HPDE6-E6E7 (cell line): ENCODE data around the gene STK31.
A peak's percentile ranks its signal among the peaks of the same experiment; 100 is the strongest.
"Not testable (repeated sequence)": the region's sequence is repeated elsewhere in the genome, so short reads cannot be mapped to it uniquely, and the experiment has no call there.

ENCODE experiments used
- DNase-seq: peaks from one replicate; pipeline ENCODE4 v3.0.0; 2011; ENCODE audit warnings: missing footprints; ENCODE audit errors: extremely low spot score

Gene STK31

DNA sequence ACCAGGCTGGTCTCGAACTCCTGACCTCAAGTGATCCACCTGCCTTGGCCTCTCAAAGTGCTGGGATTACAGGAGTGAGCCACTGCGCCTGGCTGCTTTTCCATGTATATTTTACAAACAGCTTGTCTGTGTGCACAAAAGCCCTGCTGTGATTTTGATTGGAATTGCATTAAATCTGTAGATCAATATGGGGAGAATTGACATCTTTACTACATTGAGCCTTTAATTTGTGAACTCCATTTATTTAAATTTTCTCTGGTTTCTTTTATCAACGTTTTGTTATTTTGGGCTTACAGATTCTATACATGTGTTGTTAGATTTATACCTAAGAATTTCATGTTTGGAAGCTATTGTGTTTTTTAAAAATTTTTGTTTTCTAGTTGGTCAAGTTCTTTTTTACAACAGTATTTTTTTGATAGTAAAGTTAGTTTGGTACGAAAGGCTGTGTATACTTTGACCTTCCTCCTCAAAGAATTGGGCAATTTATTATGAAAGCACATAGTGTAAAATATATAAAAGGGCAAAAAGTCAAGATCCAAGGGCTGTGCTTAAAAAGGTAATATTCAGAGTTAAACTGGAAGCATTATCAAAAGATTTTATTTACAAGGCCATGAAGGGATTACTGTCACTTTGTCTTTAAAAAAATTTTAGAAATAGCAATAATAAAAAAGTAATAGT, 92.8 kb downstream of the STK31 start:
- DNase-seq = no peak

DNA sequence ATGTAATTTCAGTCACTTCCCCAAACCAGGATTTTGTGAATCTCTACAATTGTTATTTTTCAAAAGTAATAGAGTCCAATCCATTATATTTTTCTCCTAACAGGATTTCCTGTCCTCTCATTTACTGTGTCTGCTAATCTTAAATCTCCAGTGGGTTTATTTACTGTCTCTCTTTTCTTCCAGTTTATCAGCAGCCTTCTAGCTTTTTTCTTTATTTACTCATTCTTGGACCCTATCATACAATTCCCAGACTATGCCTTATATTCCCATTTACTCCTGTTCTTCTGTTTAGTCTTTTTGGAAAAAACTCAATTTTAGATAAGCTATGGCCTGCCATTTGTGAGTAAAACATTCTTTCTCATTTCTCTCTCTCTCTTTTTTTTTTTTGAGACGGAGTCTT, 94.7 kb downstream of the STK31 start:
- no peak for DNase-seq

DNA sequence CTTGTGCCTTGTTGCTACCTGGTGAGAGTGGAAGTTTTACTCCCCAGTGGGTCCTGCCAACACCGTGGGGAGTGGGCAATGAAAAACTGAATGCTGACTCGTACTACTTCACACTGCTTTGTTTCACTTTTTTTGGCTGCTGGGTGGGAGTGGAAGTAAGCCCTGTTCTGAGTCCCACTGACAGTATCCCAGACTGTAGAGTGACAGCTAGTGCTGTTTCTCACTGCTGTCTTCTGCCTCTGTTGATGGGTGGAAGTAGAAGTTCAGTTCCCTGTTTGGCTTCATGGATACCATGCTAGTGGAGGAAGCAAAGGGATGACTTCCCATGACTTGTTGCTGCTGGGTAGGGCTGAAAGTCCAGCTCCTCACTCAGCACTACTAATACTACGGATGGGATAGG, 98.4 kb downstream of the STK31 start:
- DNase-seq = no peak

DNA sequence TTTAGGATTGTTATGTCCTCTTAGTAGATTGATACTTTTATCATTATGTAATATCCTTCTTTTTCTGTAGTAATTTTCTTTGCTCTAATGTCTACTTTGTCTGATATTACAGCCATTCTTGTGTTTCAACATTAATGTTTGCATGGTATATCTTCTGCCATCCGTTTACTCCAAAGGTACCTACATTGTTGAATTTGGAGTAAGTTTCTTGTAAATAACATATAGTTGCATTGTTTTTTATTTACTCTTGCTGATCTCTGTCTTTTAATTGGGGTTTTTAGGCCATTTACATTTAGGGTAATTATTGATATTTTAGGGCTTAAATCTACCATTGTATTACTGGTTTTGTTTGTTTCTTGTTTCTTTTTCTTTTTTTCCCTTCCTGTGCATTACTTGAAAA, 100.1 kb downstream of the STK31 start:
- no peak for DNase-seq

DNA sequence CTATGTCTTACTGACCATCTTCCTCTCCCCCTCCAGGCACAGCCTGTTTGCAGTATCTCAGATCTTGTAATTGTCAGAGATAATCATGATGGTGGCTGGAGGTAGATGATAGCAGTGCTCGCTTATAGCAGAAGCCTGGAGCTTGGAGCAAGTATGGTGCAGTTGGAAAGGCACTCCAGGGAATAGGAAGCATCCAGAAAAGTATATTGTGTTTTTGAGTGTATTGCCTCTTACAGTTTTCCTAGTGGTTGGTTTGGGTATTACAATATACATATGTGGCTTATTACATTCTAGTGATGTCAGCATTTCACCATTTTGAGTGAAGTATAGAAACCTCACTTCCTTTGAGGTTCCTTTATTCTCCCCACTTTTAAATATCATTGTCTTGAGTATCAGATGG, 101.5 kb downstream of the STK31 start:
- no peak for DNase-seq

DNA sequence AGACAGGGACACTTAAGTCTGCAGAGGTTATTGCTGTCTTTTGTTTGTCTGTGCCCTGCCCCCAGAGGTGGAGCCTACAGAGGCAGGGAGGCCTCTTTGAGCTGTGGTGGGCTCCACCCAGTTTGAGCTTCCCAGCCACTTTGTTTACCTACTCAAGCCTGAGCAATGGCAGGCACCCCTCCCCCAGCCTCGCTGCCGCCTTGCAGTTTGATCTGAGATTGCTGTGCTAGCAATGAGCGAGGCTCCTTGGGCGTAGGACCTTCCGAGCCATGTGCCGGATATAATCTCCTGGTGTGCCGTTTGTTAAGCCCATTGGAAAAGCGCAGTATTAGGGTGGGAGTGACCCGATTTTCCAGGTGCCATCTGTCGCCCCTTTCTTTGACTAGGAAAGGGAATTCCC, 118.1 kb downstream of the STK31 start:
- not testable (repeated sequence) for DNase-seq

DNA sequence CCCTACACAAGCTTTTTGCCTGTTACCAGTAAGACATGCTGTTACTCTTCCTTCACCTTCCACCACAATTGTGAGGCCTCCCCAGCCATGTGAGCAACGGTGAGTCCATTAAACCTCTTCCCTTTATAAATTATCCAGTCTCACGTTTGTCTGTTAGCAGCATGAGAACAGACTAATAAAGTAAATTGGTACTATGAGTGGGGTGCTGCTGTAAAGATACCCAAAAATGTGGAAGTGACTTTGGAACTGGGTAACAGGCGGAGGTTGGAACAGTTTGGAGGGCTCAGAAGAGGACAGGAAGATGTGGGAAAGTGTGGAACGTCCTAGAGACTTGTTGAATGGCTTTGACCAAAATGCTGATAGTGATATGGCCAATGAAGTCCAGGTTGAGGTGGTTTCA, 122.7 kb downstream of the STK31 start:
- not testable (repeated sequence) for DNase-seq

DNA sequence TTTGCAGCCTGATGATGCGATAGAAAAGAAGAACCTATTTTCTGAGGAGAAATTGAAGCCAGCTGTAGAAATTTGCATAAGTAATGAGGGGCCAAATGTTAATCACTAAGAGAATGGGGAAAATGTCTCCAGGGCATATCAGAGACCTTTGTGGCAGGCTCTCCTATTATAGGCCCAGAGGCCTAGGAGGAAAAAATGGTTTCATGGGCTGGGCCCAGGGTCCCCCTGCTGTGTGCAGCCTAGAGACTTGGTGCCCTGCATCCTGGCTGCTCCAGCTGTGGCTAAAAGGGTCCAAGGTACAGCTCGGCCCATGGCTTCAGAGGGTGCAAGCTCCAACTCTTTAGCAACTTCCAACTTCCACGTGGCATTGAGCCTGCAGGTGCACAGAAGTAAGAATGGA, 123.4 kb downstream of the STK31 start:
- no peak for DNase-seq

DNA sequence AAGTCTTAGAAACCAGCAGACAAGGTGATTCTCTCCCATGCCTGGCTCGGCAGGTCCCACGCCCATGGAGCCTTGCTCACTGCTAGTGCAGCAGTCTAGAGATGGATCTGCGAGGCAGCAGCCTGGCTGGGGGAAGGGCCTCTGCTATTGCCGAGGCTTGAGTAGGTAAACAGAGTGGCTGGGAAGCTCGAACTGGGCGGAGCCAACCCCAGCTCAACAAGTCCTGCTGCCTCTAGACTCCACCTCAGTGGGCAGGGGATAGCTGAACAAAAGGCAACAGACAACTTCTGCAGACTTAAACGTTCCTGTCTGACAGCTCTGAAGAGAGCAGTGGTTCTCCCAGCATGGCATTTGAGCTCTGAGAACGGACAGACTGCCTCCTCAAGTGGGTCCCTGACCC, 134.8 kb downstream of the STK31 start:
- not testable (repeated sequence) for DNase-seq

DNA sequence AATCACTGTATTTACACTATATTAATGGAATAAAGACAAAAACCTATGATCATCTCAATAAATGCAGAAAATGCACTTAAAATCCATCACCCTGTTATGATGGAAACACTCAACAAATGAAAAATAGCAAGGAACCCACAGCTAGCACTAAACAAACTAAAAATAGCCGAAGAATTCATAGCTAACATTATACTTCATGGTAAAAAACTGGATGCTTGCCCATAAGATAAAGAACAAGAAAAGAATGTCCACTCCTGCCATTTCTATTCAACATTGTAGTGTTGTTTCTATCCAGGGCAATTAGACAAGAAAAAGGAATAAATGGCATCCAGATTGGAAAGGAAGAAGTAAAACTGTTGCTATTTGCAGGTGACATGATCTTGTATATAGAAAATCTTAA, 142.1 kb downstream of the STK31 start:
- DNase-seq = no peak

DNA sequence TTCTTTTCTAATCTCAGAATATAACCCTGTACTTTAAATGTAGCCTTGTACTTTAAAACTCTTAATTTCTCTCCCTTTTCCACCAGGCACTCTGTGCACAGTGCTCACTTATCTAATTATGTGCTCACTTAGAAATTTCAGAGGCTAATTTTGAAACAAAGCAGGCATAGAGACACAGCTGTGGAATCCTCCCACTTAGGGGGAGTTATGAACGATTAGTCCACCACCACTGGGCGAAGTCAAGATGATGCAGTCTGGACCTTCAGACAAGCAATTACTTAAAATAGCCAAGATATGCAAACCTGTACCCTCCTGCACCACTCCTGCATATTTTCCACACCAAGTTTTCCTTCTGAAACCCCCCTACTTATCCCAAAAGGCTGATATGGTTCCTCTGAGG, 143.0 kb downstream of the STK31 start:
- DNase-seq = no peak

DNA sequence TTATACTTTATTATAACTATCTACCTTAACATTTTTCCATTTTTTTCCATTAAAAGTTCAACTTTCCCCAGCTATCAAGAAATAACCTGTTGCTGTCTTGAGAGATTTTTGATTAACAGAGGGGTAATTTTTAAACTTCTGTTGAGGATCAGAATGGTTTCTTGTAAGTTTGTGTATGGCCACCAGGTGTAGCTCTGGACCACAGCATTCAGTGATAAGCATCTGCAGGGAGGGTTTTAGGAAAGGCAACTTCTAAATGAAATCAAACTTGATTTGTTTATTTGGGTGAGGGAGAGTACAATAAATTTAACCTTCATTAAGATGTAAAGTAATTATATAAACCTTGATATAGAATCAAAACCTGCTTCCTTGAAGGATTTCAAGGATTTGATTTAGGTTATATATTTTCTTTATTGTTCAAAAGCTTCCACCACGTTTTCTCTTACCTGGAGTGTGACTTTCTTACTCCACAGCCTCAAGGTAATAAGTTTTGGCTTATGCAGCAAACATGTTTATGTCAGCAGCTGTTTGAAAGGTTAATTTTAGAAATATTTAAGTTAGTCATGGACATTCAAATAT, 153.3 kb downstream of the STK31 start:
- DNase-seq = peak; percentile 12

DNA sequence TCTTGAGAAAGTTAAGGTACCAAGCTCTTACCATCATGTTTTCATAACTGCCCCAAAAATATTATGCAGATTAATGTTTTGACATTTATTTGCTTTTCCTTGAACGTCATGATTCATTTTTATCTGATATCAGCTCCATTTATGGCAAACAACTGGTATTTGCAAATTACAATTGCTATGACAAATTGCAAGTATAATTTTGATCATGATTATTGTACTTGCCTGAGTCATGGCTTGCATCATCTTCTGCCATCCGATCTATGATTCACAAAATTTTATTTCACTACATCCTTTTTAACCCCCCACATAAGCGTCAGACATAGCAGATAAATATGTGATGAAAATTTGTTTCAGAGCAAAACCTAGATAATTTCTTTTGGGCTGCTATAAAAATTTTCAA, 155.0 kb downstream of the STK31 start:
- no peak for DNase-seq

DNA sequence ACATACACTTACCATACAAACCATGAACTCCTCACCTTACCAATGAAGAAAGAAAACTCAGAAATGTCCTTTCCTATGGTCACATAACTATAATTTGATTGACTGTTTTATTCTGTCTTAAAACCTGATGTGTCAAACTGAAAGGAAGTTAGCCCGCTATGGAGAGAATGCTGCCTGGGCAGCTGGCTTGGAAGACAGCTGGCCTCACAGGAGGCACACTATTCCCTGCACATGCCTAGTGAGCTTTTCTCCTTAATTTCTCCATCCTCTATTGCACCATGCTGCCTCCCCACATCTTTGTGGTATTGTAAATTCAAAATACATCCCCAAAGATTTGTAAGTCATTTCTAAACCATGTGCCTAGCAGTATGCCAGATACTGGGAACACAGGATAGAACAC, 163.3 kb downstream of the STK31 start:
- no peak for DNase-seq

DNA sequence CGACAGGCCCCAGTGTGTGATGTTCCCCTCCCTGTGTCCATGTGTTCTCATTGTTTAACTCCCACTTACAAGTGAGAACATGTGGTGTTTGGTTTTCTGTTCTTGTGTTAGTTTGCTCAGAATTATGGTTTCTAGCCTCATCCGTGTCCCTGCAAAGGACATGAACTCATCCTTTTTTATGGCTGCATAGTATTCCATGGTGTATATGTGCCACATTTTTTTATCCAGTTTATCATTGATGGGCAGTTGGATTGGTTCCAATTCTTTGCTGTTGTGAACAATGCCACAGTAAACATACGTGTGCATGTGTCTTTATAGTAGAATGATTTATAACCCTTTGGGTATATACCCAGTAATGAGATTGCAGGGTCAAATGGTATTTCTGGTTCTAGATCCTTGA, 166.5 kb downstream of the STK31 start:
- not testable (repeated sequence) for DNase-seq
